HepG2 (cell line): ENCODE results near the gene CKS1B. TPM values are rescaled to one million over a fixed set of nuclear protein-coding genes. Genes with fewer than 3 reads are reported as not detected.

Source experiments
- ARNT2 ChIP-seq: sonication (generic); formaldehyde crosslinking; IDR thresholded peaks from 2 replicates; pipeline ENCODE4 v1.8.0; 2022; ENCODE audit warnings: mild to moderate bottlenecking, low read depth, missing genetic modification reagents, moderate library complexity
- KDM5A ChIP-seq: fragments of 200-600 bp; sonication (generic); IDR thresholded peaks from 2 replicates; pipeline ENCODE4 v1.7.0; 2018; ENCODE audit warnings: antibody characterized with exemption, mild to moderate bottlenecking, low read length, borderline replicate concordance
- LCORL ChIP-seq, 2 experiments: fragments of 450-650 bp in 1 of 2; sonication (generic) in 1 of 2; formaldehyde crosslinking in 1 of 2; IDR thresholded peaks; 2 replicates each; pipeline versions ENCODE4 v1.5.0 to v1.6.1; 2017 to 2020; ENCODE audit warnings: antibody characterized with exemption in 1 of 2, missing genetic modification reagents in 1 of 2
- POLR2G ChIP-seq: fragments of 200-400 bp; formaldehyde crosslinking; IDR thresholded peaks from 2 replicates; pipeline ENCODE4 v1.6.1; 2018; ENCODE audit warnings: mild to moderate bottlenecking, low read depth, low read length, moderate library complexity
- TFE3 ChIP-seq: IDR thresholded peaks from 2 replicates; pipeline ENCODE4 v1.6.1; 2016
- TGIF2 ChIP-seq: IDR thresholded peaks from 2 replicates; pipeline ENCODE4 v1.6.1; 2016; ENCODE audit warnings: control low read depth, missing compliant biosample characterization
- ZKSCAN1 ChIP-seq: fragments of 150-350 bp; IDR thresholded peaks from 2 replicates; pipeline ENCODE4 v1.6.1; 2014; ENCODE audit warnings: low read length
- ZNF441 ChIP-seq: sonication (generic); formaldehyde crosslinking; IDR thresholded peaks from 2 replicates; pipeline ENCODE4 v1.7.0; 2021; ENCODE audit warnings: missing genetic modification reagents, borderline replicate concordance
- ZNF619 ChIP-seq: sonication (generic); formaldehyde crosslinking; IDR thresholded peaks from 2 replicates; pipeline ENCODE4 v1.4.0; 2020; ENCODE audit warnings: mild to moderate bottlenecking, missing genetic modification reagents
- polyA plus RNA-seq, 8 experiments: library from polyadenylated mRNA; depleted of rRNA in 3 of 8; stranded (reverse) in 7 of 8; unstranded in 1 of 8; fragments of >200 nt; fragmentation: Illumina TruSeq in 4 of 8; extraction: Trizol in 4 of 8; gene quantifications; 2 replicates each; pipeline versions ENCODE4 v1.2.1 to v1.2.3, GENCODE V29; 2011 to 2016; ENCODE audit warnings: low read depth in 4 of 8, missing spikeins in 1 of 8, mixed read lengths in 1 of 8; ENCODE audit not compliant: insufficient read depth in 1 of 8
- total RNA-seq, 5 experiments: library from RNA; depleted of rRNA; stranded (reverse); fragments of >200 nt; fragmentation: Illumina TruSeq; extraction: Trizol; gene quantifications; 2 replicates each; pipeline ENCODE4 v1.2.3, GENCODE V29; 2016; ENCODE audit warnings: low read depth in 1 of 5
- TF ChIP-seq, protein P1 (sequence below), 2 experiments: sonication (generic) in 1 of 2; formaldehyde crosslinking in 1 of 2; IDR thresholded peaks; 2 replicates each; pipeline versions ENCODE4 v1.5.1 to v1.6.1; 2011 to 2020; ENCODE audit warnings: borderline replicate concordance in 1 of 2, low read depth in 1 of 2, low read length in 1 of 2, mild to moderate bottlenecking in 1 of 2, missing genetic modification reagents in 1 of 2, moderate library complexity in 1 of 2
- TF ChIP-seq, protein P2 (sequence below): sonication (generic); formaldehyde crosslinking; IDR thresholded peaks from 2 replicates; pipeline ENCODE4 v1.4.0; 2020; ENCODE audit warnings: low read depth, missing genetic modification reagents
- TF ChIP-seq, protein P3 (sequence below): IDR thresholded peaks from 2 replicates; pipeline ENCODE4 v1.4.0; 2020; ENCODE audit warnings: mild to moderate bottlenecking, missing genetic modification reagents

CKS1B gene
- total and polyA plus RNA-seq, 2 of the 13 experiments (the other 11 are each of a cell fraction or from before 2014, with no cell fraction given): 217 to 222 TPM

GRCh38 chr1:154973344-154974101, 958 bp upstream of the CKS1B start (continued):
- TF ChIP-seq KDM5A (peak; percentile 78; the same call in 1 of the 2 replicates), LCORL (IDR thresholded peaks at IDR 0.05) (no peak), LCORL (CRISPR knock-in tag; IDR thresholded peaks at IDR 0.05) (peak; percentile 56; the same call in 1 of the 2 replicates), ZNF441 (CRISPR knock-in tag) (0 out of 2 replicates have a peak, but pooled peaks have one; percentile 60), ZNF619 (CRISPR knock-in tag) (no peak), TGIF2 (CRISPR knock-in tag) (peak; percentile 82), ARNT2 (CRISPR knock-in tag) (no peak), ZKSCAN1 (no peak), POLR2G (peak; percentile 85), TFE3 (CRISPR knock-in tag) (0 out of 2 replicates have a peak, but pooled peaks have one; percentile 14)
- TF ChIP-seq, protein P1, sequence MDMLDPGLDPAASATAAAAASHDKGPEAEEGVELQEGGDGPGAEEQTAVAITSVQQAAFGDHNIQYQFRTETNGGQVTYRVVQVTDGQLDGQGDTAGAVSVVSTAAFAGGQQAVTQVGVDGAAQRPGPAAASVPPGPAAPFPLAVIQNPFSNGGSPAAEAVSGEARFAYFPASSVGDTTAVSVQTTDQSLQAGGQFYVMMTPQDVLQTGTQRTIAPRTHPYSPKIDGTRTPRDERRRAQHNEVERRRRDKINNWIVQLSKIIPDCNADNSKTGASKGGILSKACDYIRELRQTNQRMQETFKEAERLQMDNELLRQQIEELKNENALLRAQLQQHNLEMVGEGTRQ (IDR thresholded peaks at IDR 0.05; ENCODE audit: low read depth, low read length): no peak
- TF ChIP-seq, protein P1 (CRISPR knock-in tag; IDR thresholded peaks at IDR 0.05; ENCODE audit: borderline replicate concordance): 0 out of 2 replicates have a peak, but pooled peaks have one; percentile 33
- TF ChIP-seq, protein P2, sequence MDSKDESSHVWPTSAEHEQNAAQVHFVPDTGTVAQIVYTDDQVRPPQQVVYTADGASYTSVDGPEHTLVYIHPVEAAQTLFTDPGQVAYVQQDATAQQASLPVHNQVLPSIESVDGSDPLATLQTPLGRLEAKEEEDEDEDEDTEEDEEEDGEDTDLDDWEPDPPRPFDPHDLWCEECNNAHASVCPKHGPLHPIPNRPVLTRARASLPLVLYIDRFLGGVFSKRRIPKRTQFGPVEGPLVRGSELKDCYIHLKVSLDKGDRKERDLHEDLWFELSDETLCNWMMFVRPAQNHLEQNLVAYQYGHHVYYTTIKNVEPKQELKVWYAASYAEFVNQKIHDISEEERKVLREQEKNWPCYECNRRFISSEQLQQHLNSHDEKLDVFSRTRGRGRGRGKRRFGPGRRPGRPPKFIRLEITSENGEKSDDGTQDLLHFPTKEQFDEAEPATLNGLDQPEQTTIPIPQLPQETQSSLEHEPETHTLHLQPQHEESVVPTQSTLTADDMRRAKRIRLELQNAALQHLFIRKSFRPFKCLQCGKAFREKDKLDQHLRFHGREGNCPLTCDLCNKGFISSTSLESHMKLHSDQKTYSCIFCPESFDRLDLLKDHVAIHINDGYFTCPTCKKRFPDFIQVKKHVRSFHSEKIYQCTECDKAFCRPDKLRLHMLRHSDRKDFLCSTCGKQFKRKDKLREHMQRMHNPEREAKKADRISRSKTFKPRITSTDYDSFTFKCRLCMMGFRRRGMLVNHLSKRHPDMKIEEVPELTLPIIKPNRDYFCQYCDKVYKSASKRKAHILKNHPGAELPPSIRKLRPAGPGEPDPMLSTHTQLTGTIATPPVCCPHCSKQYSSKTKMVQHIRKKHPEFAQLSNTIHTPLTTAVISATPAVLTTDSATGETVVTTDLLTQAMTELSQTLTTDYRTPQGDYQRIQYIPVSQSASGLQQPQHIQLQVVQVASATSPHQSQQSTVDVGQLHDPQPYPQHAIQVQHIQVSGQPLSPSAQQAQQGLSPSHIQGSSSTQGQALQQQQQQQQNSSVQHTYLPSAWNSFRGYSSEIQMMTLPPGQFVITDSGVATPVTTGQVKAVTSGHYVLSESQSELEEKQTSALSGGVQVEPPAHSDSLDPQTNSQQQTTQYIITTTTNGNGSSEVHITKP (CRISPR knock-in tag): peak; percentile 77
- TF ChIP-seq, protein P3, sequence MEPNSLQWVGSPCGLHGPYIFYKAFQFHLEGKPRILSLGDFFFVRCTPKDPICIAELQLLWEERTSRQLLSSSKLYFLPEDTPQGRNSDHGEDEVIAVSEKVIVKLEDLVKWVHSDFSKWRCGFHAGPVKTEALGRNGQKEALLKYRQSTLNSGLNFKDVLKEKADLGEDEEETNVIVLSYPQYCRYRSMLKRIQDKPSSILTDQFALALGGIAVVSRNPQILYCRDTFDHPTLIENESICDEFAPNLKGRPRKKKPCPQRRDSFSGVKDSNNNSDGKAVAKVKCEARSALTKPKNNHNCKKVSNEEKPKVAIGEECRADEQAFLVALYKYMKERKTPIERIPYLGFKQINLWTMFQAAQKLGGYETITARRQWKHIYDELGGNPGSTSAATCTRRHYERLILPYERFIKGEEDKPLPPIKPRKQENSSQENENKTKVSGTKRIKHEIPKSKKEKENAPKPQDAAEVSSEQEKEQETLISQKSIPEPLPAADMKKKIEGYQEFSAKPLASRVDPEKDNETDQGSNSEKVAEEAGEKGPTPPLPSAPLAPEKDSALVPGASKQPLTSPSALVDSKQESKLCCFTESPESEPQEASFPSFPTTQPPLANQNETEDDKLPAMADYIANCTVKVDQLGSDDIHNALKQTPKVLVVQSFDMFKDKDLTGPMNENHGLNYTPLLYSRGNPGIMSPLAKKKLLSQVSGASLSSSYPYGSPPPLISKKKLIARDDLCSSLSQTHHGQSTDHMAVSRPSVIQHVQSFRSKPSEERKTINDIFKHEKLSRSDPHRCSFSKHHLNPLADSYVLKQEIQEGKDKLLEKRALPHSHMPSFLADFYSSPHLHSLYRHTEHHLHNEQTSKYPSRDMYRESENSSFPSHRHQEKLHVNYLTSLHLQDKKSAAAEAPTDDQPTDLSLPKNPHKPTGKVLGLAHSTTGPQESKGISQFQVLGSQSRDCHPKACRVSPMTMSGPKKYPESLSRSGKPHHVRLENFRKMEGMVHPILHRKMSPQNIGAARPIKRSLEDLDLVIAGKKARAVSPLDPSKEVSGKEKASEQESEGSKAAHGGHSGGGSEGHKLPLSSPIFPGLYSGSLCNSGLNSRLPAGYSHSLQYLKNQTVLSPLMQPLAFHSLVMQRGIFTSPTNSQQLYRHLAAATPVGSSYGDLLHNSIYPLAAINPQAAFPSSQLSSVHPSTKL (CRISPR knock-in tag): 0 out of 2 replicates have a peak, but pooled peaks have one; percentile 9
